Mononuclear cell (primary cell): ENCODE data around the gene CAPN2. TPM values are rescaled to one million over a fixed set of nuclear protein-coding genes. Genes with fewer than 3 reads are reported as not detected.
"Not testable (repeated sequence)": the region's sequence is repeated elsewhere in the genome, so short reads cannot be mapped to it uniquely, and the experiment has no call there.

Experiments used
- H3K27me3 ChIP-seq: 2 replicates; pipeline ENCODE4 v1.6.0; 2011; ENCODE audit warnings: low read length, control low read depth; ENCODE audit not compliant: insufficient read depth
- H3K4me1 ChIP-seq: 2 replicates; pipeline ENCODE4 v1.5.1; 2011; ENCODE audit warnings: mild to moderate bottlenecking, low read length, control low read depth; ENCODE audit not compliant: insufficient read depth
- H3K4me3 ChIP-seq: 2 replicates; pipeline ENCODE4 v1.5.1; 2011; ENCODE audit warnings: mild to moderate bottlenecking, low read length, moderate library complexity
- H3K9me3 ChIP-seq: 2 replicates; pipeline ENCODE4 v1.5.1; 2011; ENCODE audit warnings: low read depth, mild to moderate bottlenecking, control low read depth, low read length
- total RNA-seq: library from RNA; depleted of rRNA; stranded (reverse); fragments of >200 nt; gene quantifications from one replicate; pipeline ENCODE4 v1.2.3, GENCODE V29; 2012

Gene CAPN2
- total RNA-seq, 1 donor = 146 TPM

DNA sequence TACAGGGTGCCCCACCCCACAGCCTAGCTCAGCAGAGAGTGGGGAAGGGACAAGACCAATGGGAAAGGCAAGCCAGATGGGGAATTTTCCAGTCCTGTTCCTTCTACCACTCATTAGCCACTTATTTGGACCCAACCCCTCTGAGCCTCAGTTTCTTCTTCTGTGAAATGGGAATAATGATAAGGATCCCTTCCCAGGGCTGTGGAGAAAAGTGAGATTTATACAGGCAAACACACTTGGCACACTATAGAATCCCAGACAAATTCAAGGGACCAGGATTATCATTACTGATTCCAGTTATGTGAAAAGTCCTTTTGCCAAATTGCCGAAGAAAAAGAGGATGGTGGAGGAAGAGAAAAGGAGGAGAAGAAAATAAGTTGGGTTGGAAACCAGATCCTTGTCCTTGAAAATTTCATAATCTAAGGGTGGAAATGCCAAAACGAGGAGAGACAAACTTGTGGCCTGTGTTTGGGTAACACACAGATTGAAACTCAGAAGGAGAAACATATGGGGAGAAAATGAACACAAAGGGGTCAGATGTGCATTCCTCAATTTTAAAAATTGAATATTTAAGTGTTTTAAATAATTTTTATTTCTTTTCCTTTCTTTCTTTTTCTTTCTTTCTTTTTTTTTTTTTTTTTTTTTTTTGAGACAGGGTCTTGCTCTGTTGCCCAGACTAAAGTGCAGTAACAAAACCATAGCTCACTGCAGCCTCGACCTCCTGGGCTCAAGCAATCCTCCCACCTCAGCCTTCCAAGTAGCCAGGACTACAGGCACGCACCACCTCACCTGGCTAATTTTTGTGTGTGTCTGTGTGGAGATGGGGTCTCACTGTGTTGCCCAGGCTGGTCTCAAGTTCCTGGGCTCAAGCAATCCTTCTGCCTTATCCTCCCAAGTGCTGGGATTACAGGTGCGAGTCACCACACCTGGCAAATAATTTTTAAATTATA is 9.6 kb downstream of the CAPN2 start:
- H3K27me3 ChIP-seq = no peaks in the 10 kb centered on the region
- no peak overlapping the region for H3K4me3 ChIP-seq
- H3K9me3 ChIP-seq = no peaks in the 10 kb centered on the region
- H3K4me1 ChIP-seq = peaks cover 80% of the 10 kb centered on the region

DNA sequence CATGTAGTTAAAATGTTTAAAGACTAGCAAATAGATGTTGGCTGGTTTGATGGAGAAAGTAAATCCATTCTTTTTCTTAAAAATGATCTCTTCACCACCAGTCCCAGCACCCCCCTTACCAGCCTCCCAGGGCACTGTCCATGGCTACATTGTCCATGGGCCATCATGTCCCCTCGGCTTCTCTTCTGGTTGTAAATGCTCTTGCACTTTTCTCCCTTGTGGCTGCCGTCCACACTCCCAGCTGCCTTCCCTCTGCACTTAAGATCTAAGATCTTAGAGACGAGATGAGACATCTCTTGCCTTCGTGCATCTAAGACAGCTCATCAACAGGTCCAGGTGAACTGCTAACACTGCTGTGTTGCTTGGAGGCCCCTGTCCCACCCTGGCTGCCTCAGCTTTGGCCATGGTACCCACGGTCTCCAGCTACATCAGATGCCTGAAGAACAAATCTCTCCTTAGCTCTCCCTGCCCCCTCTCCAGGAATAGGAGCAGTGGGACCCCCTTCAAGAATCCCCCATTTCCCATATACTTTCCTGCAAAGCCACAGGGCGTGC is 11.1 kb downstream of the CAPN2 start:
- Histone ChIP-seq H3K9me3 (no peaks in the 10 kb centered on the region), H3K4me1 (peaks cover 73% of the 10 kb centered on the region), H3K4me3 (no peak overlapping the region), H3K27me3 (no peaks in the 10 kb centered on the region)

DNA sequence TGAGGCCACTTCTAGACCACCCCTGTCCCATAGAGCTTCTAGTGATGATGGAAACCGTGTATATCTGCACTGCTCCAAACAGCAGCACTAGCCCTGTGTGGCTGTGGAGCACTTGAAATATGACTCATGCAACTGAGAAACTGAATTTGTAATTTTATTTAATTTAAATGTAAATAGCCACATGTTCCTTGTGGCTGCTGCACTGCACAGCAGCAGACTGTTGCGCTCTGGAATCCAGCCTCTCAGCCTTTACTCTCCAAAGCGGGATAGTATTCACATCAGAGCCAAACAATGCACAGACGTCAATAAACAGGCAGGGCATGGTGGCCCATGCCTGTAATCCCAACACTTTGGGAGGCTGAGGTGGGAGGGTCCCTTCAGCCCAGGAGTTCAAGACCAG is 12.0 kb downstream of the CAPN2 start:
- no peaks in the 10 kb centered on the region for H3K9me3 ChIP-seq
- H3K4me1 ChIP-seq = peaks cover 70% of the 10 kb centered on the region
- H3K4me3 ChIP-seq = no peak overlapping the region
- no peaks in the 10 kb centered on the region for H3K27me3 ChIP-seq

DNA sequence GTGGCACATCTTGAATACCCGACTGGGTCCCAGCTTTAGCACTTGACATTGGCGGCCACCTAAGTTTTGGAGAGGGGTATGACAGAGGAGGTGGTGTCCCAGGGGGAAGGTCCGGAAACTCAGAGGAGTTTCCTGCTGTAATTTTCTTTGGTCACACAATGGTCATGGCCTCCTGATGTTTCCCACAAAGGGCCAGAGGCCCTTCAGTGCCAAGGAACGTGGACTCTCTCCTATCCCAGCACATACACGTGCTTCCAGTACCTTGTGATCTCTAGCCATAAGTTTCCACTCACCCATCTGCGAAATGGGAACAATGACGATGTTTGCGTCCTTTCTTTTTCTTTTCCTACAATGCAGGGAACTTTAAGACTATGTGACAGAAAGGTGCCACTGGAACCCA is 13.2 kb downstream of the CAPN2 start:
- no peak overlapping the region for H3K4me3 ChIP-seq

DNA sequence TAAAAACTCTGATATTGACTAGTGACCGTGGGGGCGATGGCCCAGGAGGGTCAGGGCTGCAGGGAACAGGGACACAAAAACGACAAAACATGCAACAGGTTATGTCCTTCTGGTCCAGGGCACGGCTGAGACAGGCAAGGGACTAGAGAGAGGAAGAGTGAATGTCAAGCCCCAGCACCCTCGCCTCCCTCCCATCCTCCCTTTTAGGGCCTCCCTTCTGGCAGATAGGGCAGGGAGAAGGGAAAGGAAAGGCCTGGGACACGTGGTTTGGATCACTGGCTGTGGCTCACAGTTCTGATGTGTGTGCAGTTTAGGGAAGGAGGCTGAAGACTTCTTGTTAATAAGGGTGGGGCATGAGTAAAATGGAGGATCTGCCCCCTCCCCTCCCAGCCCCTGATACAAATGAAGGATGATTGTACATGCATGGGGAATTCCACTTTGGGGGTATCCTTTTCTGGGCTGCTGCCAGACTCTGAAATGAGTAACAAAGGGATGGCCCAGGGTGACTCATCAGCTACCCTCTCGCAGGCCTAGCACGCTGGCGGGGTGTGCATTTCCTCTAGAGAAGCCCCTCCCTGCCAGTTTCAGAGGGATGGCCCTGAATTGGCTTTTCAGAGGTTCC is 14.2 kb downstream of the CAPN2 start:
- Histone ChIP-seq H3K4me3 (no peak overlapping the region), H3K27me3 (no peaks in the 10 kb centered on the region), H3K4me1 (peaks cover 69% of the 10 kb centered on the region), H3K9me3 (no peaks in the 10 kb centered on the region)

More for the DNA sequence above, 13.2 kb downstream of the CAPN2 start:
- Histone ChIP-seq H3K27me3 (no peaks in the 10 kb centered on the region), H3K4me1 (peaks cover 70% of the 10 kb centered on the region), H3K9me3 (no peaks in the 10 kb centered on the region)

DNA sequence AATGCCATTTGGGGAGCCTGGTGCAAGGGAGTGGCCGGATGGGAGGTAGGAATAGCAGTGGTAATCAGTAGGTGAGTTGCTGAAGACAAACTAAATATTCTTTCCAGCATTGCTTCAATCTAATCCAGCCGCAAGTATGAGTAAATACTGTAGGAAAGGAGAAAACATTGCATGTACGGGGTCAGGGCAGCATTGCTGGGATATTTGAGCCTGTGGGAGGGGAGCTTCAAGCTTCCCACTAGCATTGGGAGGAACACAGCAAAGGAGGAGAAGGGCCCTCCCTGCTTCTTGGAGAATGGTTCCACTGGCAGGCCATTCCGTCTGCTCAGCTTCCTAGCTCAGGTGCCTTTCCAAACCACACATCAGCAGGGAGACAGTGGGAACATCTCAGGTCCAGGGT is 15.2 kb downstream of the CAPN2 start:
- no peaks in the 10 kb centered on the region for H3K27me3 ChIP-seq
- H3K4me3 ChIP-seq = no peak overlapping the region
- H3K4me1 ChIP-seq = peaks cover 60% of the 10 kb centered on the region
- no peaks in the 10 kb centered on the region for H3K9me3 ChIP-seq

DNA sequence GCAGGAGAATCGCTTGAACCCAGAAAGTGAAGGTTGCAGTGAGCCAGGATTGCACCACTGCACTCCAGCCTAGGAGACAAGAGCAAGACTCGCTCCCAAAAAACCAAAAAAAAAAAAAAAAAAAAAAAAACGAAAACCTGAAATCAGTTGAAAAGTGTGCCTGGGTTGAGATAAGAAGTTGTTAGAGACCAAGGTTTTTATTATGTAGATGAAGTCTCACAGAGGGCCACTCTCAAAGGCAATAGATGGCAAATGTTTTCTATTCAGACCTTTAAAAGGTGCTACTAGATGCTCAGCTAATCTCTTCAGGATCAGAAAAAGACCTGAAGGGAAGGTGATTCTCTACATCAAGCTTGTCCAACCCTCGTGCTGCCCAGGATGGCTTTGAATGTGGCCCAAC is 17.6 kb downstream of the CAPN2 start:
- Histone ChIP-seq H3K4me1 (peaks cover 39% of the 10 kb centered on the region), H3K4me3 (no peak overlapping the region), H3K27me3 (no peaks in the 10 kb centered on the region), H3K9me3 (no peaks in the 10 kb centered on the region)

DNA sequence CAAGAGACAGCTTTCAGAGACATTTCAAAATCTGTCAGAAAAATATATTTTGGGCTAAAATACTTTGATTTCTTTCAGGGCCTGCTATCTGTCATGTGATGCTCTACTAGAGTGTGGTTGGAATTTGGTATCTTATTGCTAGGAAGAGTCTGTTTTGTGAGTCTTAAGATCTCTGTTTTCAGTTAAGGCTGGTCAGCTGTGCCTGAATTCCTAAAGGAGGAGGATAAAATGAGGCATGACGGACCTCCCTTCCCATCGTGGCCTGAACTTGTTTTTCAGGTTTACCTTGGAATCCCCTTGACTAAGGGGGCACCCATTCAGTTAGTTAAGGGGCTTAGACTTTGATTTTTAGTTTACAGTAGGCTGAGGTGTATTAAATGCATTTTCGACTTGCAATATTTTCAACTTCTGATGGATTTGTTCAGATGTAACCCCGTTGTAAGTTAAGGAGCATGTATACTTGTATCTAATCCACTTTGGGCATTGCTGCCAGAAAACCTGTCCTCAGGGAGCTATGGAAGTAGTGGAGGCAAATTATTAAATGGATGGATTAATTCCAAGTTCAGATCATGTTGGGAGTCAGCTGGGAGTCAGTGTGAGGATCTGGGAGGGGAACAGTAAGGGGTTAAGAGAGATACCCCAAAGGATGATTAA is 18.3 kb downstream of the CAPN2 start:
- H3K4me1 ChIP-seq = peaks cover 33% of the 10 kb centered on the region
- H3K9me3 ChIP-seq = no peaks in the 10 kb centered on the region
- no peak overlapping the region for H3K4me3 ChIP-seq
- H3K27me3 ChIP-seq = no peaks in the 10 kb centered on the region

DNA sequence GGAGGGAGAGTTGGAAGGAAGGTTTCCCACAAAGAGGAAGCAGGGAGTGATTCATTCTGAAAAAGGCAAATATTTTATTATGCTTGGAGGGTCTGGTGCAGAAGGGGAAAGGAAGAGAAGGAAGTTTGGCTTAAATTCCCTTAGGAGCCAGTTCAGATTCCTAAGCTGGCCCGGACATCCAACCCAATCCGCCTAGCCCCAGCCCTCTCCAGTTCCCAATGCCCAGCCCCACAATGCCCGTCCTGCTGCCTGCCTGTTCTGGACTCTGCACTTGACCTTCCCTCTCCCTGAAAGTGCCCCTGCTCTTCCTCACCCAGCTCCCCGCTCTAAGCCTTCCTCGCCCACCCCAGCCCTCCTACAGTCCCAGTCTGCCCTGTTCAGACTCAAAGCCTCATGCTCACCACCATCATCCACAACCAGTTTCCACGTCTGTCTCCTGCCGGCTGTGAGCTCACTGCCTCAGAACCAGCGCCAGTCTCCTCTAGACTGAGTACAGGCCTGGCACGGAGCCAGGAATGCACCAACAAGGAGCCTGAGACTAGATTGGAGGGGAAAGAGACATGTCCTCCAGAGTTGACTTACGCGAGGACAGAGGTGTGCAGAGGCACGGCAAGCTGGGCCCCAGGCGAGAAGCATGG is 18.9 kb downstream of the CAPN2 start:
- H3K4me1 ChIP-seq = peaks cover 26% of the 10 kb centered on the region
- H3K4me3 ChIP-seq = no peak overlapping the region
- H3K9me3 ChIP-seq = no peaks in the 10 kb centered on the region
- H3K27me3 ChIP-seq = no peaks in the 10 kb centered on the region

DNA sequence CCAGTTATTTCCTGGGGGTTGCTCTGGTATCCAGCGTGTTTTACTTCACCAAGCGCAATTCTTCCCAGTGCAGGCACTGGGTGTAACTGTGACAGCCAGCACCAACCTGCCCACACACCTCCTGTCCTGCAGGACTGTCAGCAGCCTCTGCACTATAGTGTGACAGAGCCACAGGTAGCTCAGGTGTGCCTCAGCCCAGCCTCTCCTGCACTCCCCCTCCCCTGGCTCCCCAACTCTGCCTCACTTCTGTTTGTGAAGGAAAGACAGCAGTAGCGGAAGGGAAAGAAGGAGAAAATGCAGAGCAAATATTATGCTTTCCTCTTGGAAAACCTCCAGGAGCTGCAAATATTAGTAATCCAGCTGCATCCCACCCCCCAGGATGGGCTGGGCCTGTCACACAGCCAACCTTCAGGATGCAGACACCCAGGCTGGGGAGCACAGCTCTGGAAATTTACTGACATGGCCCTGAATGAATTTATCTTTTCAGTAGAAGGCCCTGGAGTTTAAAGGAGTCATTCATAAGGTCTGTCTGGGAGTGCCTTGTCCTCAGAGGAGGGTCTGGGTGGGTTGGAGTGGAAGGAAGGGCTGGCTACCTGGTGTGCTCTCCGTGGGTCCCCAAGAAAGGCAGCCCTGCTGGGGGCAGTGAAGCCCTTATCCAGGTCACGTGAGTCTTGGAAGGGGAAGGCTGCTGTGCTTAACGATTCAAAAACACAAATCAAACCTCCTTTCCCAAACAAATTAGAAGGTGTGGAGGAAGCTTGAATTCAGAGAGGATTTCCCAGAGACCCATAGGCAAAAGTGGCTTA is 20.9 kb downstream of the CAPN2 start:
- Histone ChIP-seq H3K27me3 (no peaks in the 10 kb centered on the region), H3K4me3 (no peak overlapping the region), H3K9me3 (no peaks in the 10 kb centered on the region), H3K4me1 (peaks cover 11% of the 10 kb centered on the region)

DNA sequence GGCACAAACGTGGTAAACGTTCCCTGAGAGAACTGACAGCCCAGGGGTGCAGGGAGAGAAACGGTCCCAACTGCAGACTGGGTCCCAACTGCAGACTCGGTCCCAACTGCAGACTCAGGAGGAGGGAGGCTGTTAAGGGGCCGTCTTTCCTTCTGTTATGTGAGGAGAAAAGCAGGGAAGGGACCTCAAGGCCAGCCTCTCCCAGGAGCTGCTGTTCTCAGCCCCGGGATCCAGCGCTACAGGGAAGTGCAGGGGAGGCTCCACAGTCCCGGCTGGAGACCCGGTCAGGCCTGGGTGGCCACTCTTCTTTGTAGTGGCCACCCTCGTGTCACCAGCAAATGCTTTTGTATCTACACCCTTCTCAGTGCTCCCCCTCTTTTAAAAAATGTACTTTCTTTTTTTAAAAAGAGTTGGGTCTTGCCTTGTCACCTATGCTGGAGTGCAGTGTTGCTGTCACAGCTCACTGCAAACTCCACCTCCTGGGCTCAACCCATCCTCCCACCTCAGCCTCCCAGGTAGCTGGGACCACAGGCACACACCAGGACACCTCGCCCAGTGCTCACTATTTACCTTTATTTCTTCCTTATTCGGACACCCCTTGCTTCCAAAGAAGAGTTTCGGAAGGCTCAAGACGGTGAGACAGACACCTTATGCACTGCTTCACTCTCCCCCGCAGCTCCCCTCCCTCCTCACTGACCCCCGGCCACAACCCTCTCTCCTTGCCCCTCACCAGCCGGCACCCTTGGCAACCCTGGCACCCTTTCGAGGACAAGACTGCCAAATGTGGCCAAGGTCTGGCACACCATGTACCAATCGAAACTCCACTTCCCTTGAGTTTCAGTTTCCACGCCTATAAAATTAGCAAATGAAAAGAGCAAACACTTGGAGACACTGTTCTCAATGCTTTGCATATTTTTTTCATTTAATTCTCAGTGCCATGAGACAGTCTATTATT is 21.8 kb downstream of the CAPN2 start:
- H3K9me3 ChIP-seq = no peaks in the 10 kb centered on the region
- no peak overlapping the region for H3K4me3 ChIP-seq
- peaks cover 8% of the 10 kb centered on the region for H3K4me1 ChIP-seq
- no peaks in the 10 kb centered on the region for H3K27me3 ChIP-seq

DNA sequence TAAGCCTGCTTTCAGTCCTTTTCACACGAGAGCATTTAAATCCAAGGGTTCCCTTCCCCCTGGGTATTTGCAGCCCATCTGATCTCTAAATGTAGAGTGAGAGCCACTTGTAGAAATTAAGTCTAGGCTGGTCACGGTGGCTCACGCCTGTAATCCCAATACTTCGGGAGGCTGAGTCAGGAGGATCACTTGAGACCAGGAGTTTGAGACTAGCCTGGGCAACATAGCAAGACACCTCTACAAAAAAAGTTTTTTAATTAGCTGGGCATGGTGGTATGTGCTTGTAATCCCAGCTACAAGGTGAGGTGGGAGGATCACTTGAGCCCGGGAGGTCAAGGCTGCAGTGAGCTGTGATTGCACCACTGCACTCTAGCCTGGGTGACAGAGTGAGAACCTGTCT is 24.3 kb downstream of the CAPN2 start:
- not testable (repeated sequence) for H3K9me3 ChIP-seq, H3K4me3 ChIP-seq, H3K4me1 ChIP-seq, H3K27me3 ChIP-seq

DNA sequence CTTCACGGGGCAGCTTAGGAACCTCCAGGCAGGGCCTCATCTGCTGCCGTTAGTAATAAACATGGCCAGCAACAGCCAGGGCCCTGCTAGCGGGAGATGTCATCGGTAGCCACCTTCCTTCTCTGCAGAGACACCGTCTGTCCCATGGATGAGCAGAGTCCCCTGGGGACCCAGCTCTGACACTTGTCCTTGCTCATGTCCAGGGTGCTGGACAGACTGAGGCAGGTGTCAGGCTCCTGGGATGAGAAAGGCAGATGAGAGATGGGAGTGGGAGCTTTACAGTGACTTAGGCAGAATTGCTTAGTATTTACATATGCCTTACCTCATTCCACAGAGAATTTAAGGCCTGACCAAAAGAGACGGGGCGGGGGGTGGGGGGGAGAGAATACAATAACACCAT is 25.0 kb downstream of the CAPN2 start:
- H3K4me1 ChIP-seq = no peaks in the 10 kb centered on the region
- no peak overlapping the region for H3K4me3 ChIP-seq
- no peaks in the 10 kb centered on the region for H3K9me3 ChIP-seq
- H3K27me3 ChIP-seq = no peaks in the 10 kb centered on the region
